HCT116 (cell line): ENCODE results near the gene MYO16. TPM values are rescaled to one million over a fixed set of nuclear protein-coding genes. Genes with fewer than 3 reads are reported as not detected.

Experiments used
- ATAC-seq: fragments of 200-7000 bp; cut with Tn5 transposase; 2 replicates; pipeline ENCODE4 v1.9.1; 2020; ENCODE audit warnings: mild to moderate bottlenecking, moderate library complexity
- BruUV-seq: library from RNA; stranded (reverse); fragments of 400-500 nt; replicated peaks from 2 replicates; lab custom pipeline; 2021; lab: Mats Ljungman, UMichigan
- CTCF ChIA-PET: fragments of 300-600 bp; sonication (Branson Sonifier 250); formaldehyde crosslinking; loops from one replicate; lab custom pipeline; 2021; ENCODE audit warnings: antibody characterized with exemption; lab: Charles Lee
- POLR2A ChIA-PET: fragments of 300-600, 350-600 bp; sonication (Branson Sonifier 250); formaldehyde crosslinking; loops from one replicate; lab custom pipeline; 2021; ENCODE audit warnings: antibody characterized with exemption; lab: Charles Lee
- RAD21 ChIA-PET, 2 experiments: fragments of 300-600 bp; sonication (Branson Sonifier 250); formaldehyde crosslinking; loops; one replicate each; lab custom pipeline; 2023; ENCODE audit warnings: low total read pairs in 2 of 2; ENCODE audit not compliant: uncharacterized antibody in 2 of 2, unreplicated experiment in 2 of 2, low non-redundant PET in 1 of 2; lab: Charles Lee
- DNase-seq: peaks from one replicate; pipeline ENCODE4 v3.0.0-alpha.2; 2010; ENCODE audit warnings: low read depth, low spot score
- H2AFZ ChIP-seq: fragments of 200-600 bp; shearing (Covaris generic), sonication (generic); 2 replicates; pipeline ENCODE4 v1.6.1; 2017; ENCODE audit warnings: low read depth, mixed run types, mixed read lengths, antibody characterized with exemption, low read length; ENCODE audit not compliant: poor library complexity, severe bottlenecking
- H3K27ac ChIP-seq: 2 replicates; pipeline ENCODE4 v1.5.1; 2012; ENCODE audit warnings: low read depth, low read length
- H3K27me3 ChIP-seq: fragments of 200-600 bp; sonication (generic); 2 replicates; pipeline ENCODE4 v1.6.1; 2016; ENCODE audit warnings: mixed run types, low read length, mixed read lengths; ENCODE audit not compliant: insufficient read depth
- H3K36me3 ChIP-seq, 2 experiments: fragments of 200-500 bp in 1 of 2; fragments of 200-600 bp in 1 of 2; sonication (Bioruptor generic) in 1 of 2; sonication (generic) in 1 of 2; 2 replicates each; pipeline versions ENCODE4 v1.5.1 to v1.6.1; 2014 to 2016; ENCODE audit warnings: low read length in 2 of 2, inconsistent platforms in 1 of 2, mixed read lengths in 1 of 2, mixed run types in 1 of 2; ENCODE audit not compliant: insufficient read depth in 2 of 2, control insufficient read depth in 1 of 2
- H3K4me1 ChIP-seq, 2 experiments: fragments of 200-600 bp in 1 of 2; sonication (generic) in 1 of 2; 2 replicates each; pipeline versions ENCODE4 v1.5.1 to v1.6.1; 2012 to 2017; ENCODE audit warnings: low read length in 2 of 2, inconsistent platforms in 1 of 2, mild to moderate bottlenecking in 1 of 2, mixed read lengths in 1 of 2, mixed run types in 1 of 2, moderate library complexity in 1 of 2; ENCODE audit not compliant: insufficient read depth in 2 of 2, control insufficient read depth in 1 of 2
- H3K4me2 ChIP-seq: fragments of 200-600 bp; sonication (generic); 2 replicates; pipeline ENCODE4 v1.6.1; 2017; ENCODE audit warnings: mixed run types, low read length, mixed read lengths
- H3K4me3 ChIP-seq, 2 experiments: fragments of 200-600 bp in 1 of 2; sonication (generic) in 1 of 2; replicated peaks in 1 of 2; 2 replicates each; pipeline ENCODE4 v1.5.1; 2011 to 2016; ENCODE audit warnings: low read length in 2 of 2, control low read depth in 1 of 2, low read depth in 1 of 2, mild to moderate bottlenecking in 1 of 2, mixed read lengths in 1 of 2, mixed run types in 1 of 2
- H3K79me2 ChIP-seq: fragments of 200-600 bp; sonication (generic); 2 replicates; pipeline ENCODE4 v1.6.1; 2017; ENCODE audit warnings: mild to moderate bottlenecking, mixed run types, low read length, moderate library complexity, mixed read lengths; ENCODE audit not compliant: insufficient read depth
- H3K9ac ChIP-seq: fragments of 200-600 bp; sonication (generic); 2 replicates; pipeline ENCODE4 v1.6.1; 2016; ENCODE audit warnings: low read length, mixed read lengths
- H3K9me2 ChIP-seq: fragments of 200-600 bp; sonication (generic), shearing (Covaris generic); 2 replicates; pipeline ENCODE4 v1.6.1; 2017; ENCODE audit warnings: mixed run types, mild to moderate bottlenecking, moderate library complexity; ENCODE audit not compliant: insufficient read depth
- H3K9me3 ChIP-seq, 2 experiments: fragments of 200-500 bp in 1 of 2; fragments of 200-600 bp in 1 of 2; sonication (Bioruptor generic) in 1 of 2; sonication (generic) in 1 of 2; 2 replicates each; pipeline ENCODE4 v1.6.1; 2014 to 2017; ENCODE audit warnings: low read length in 2 of 2, mixed read lengths in 2 of 2, inconsistent platforms in 1 of 2, low read depth in 1 of 2, mild to moderate bottlenecking in 1 of 2, mixed run types in 1 of 2, moderate library complexity in 1 of 2; ENCODE audit not compliant: control insufficient read depth in 1 of 2, insufficient read depth in 1 of 2
- H4K20me1 ChIP-seq: fragments of 200-600 bp; sonication (generic), shearing (Covaris generic); 2 replicates; pipeline ENCODE4 v1.6.1; 2017; ENCODE audit warnings: mixed run types, mild to moderate bottlenecking, moderate library complexity; ENCODE audit not compliant: insufficient read depth
- YY1 ChIP-seq: IDR thresholded peaks from 2 replicates; pipeline ENCODE4 v1.6.1; 2011; ENCODE audit warnings: low read length, low read depth, moderate library complexity, mild to moderate bottlenecking; ENCODE audit not compliant: insufficient replicate concordance; ENCODE audit errors: extremely low read depth
- intact Hi-C: fragments of 100-400 bp; cut with micrococcal nuclease; formaldehyde crosslinking; loops from 2 replicates; pipeline ENCODE4 v1.10.0; 2022
- total RNA-seq: library from RNA; stranded (reverse); gene quantifications from one replicate; pipeline ENCODE4 v1.2.1, GENCODE V29; 2021; ENCODE audit not compliant: unreplicated experiment
- TF ChIP-seq, protein P1 (sequence below): IDR thresholded peaks from 2 replicates; pipeline ENCODE4 v1.6.1; 2012
- TF ChIP-seq, protein P2 (sequence below): IDR thresholded peaks from 2 replicates; pipeline ENCODE4 v1.6.1; 2012; ENCODE audit warnings: low read depth

The MYO16 gene
- total RNA-seq, 1 experiment from 2014 or later: 0.07 TPM

DNA sequence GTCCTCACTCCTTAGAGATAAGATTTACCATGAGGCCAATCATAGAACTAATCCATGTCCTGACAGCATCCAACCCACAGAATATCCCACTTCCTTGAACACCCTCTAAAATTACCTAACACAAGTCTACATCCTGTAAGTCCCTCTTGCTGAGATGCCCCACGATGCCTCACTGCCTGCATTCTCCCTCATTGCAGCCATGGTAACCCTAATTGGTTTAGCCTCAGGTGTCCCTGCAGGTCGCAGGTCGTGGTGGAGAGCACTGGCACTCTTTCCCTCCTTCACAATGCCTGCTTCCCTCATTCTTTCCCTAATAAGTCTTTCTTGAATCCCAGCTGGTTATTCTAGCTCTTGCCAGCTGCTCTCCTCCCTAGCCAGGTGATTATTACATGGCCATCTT is 35.3 kb upstream of the MYO16 start:
- H3K4me2 ChIP-seq: no peak overlapping the region
- no peaks in the 10 kb centered on the region for H4K20me1 ChIP-seq
- no peak overlapping the region for H3K27ac ChIP-seq
- no peaks in the 10 kb centered on the region for H3K9me3 ChIP-seq
- no peak for TF ChIP-seq YY1
- TF ChIP-seq, protein P1, sequence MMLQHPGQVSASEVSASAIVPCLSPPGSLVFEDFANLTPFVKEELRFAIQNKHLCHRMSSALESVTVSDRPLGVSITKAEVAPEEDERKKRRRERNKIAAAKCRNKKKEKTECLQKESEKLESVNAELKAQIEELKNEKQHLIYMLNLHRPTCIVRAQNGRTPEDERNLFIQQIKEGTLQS: no peak
- TF ChIP-seq, protein P2, sequence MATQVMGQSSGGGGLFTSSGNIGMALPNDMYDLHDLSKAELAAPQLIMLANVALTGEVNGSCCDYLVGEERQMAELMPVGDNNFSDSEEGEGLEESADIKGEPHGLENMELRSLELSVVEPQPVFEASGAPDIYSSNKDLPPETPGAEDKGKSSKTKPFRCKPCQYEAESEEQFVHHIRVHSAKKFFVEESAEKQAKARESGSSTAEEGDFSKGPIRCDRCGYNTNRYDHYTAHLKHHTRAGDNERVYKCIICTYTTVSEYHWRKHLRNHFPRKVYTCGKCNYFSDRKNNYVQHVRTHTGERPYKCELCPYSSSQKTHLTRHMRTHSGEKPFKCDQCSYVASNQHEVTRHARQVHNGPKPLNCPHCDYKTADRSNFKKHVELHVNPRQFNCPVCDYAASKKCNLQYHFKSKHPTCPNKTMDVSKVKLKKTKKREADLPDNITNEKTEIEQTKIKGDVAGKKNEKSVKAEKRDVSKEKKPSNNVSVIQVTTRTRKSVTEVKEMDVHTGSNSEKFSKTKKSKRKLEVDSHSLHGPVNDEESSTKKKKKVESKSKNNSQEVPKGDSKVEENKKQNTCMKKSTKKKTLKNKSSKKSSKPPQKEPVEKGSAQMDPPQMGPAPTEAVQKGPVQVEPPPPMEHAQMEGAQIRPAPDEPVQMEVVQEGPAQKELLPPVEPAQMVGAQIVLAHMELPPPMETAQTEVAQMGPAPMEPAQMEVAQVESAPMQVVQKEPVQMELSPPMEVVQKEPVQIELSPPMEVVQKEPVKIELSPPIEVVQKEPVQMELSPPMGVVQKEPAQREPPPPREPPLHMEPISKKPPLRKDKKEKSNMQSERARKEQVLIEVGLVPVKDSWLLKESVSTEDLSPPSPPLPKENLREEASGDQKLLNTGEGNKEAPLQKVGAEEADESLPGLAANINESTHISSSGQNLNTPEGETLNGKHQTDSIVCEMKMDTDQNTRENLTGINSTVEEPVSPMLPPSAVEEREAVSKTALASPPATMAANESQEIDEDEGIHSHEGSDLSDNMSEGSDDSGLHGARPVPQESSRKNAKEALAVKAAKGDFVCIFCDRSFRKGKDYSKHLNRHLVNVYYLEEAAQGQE: no peak
- H3K79me2 ChIP-seq: no peaks in the 10 kb centered on the region
- H3K9me2 ChIP-seq: no peaks in the 10 kb centered on the region
- no peak for DNase-seq
- H3K36me3 ChIP-seq: no peaks in the 10 kb centered on the region
- ATAC-seq: no peak
- ChIA-PET RAD21 (no interaction called here), POLR2A (no interaction called here), CTCF (no interaction called here)
- no TSS peak for BruUV-seq
- no peak overlapping the region for H2AFZ ChIP-seq
- peaks cover 13% of the 10 kb centered on the region for H3K27me3 ChIP-seq
- no peak overlapping the region for H3K9ac ChIP-seq
- intact Hi-C loops: no loop called here
- no peak overlapping the region for H3K4me3 ChIP-seq
- no peaks in the 10 kb centered on the region for H3K4me1 ChIP-seq
